Smooth muscle cell (in vitro differentiated cells): Measurements from ENCODE around the gene MYMX. TPM values are rescaled to one million over a fixed set of nuclear protein-coding genes. Genes with fewer than 3 reads are reported as not detected.
"Not testable (repeated sequence)": the region's sequence is repeated elsewhere in the genome, so short reads cannot be mapped to it uniquely, and the experiment has no call there.

Experiments used
- DNase-seq: peaks from one replicate; lab custom pipeline; 2025; ENCODE audit not compliant: unreplicated experiment; lab: John Stamatoyannopoulos, UW
- H2AFZ ChIP-seq: fragments of 200-600 bp; sonication (generic); 2 replicates; pipeline ENCODE4 v1.6.0; 2016; ENCODE audit warnings: antibody characterized with exemption, low read depth, mild to moderate bottlenecking
- H3F3A ChIP-seq: fragments of 200-600 bp; sonication (generic); 2 replicates; pipeline ENCODE4 v1.6.0; 2017; ENCODE audit warnings: antibody characterized with exemption, low read depth
- H3K27ac ChIP-seq: fragments of 200-600 bp; sonication (generic); 2 replicates; pipeline ENCODE4 v1.5.1; 2016; ENCODE audit warnings: low read depth, mild to moderate bottlenecking
- H3K27me3 ChIP-seq: fragments of 200-600 bp; sonication (generic); 2 replicates; pipeline ENCODE4 v1.6.1; 2016; ENCODE audit warnings: low read depth, mild to moderate bottlenecking
- H3K36me3 ChIP-seq: fragments of 200-600 bp; sonication (generic); 2 replicates; pipeline ENCODE4 v1.5.1; 2016; ENCODE audit warnings: low read depth
- H3K4me1 ChIP-seq: fragments of 200-600 bp; sonication (generic); 2 replicates; pipeline ENCODE4 v1.5.1; 2016; ENCODE audit warnings: low read depth
- H3K4me2 ChIP-seq: fragments of 200-600 bp; sonication (generic); 2 replicates; pipeline ENCODE4 v1.6.0; 2016; ENCODE audit warnings: mild to moderate bottlenecking
- H3K4me3 ChIP-seq: fragments of 200-600 bp; sonication (generic); 2 replicates; pipeline ENCODE4 v1.5.1; 2016; ENCODE audit warnings: mild to moderate bottlenecking
- H3K79me2 ChIP-seq: fragments of 200-600 bp; sonication (generic); 2 replicates; pipeline ENCODE4 v1.6.0; 2016; ENCODE audit warnings: low read depth, mild to moderate bottlenecking
- H3K9ac ChIP-seq: fragments of 200-600 bp; sonication (generic); 2 replicates; pipeline ENCODE4 v1.6.0; 2016; ENCODE audit warnings: low read depth
- H3K9me3 ChIP-seq: fragments of 200-600 bp; sonication (generic); replicated peaks from 2 replicates; pipeline ENCODE4 v1.5.1; 2016; ENCODE audit warnings: low read depth
- H4K20me1 ChIP-seq: fragments of 200-600 bp; sonication (generic); 2 replicates; pipeline ENCODE4 v1.6.0; 2016; ENCODE audit warnings: low read depth
- CTCF ChIP-seq: fragments of 200-600 bp; sonication (generic); IDR thresholded peaks from 2 replicates; pipeline ENCODE4 v1.5.1; 2017; ENCODE audit warnings: borderline replicate concordance, mild to moderate bottlenecking, antibody characterized with exemption; ENCODE audit not compliant: insufficient read depth, poor library complexity, severe bottlenecking
- WGBS: methylation state at CpG from one replicate; pipeline ENCODE4 v1.1.7; 2016; ENCODE audit warnings: low lambda C conversion rate; 5-methylcytosine and 5-hydroxymethylcytosine counted together
- polyA plus RNA-seq: library from polyadenylated mRNA; unstranded; fragments of >200 nt; fragmentation: Nextera tagmentation; extraction: Ambion mirVana; gene quantifications from 2 replicates; pipeline ENCODE4 v1.2.1, GENCODE V29; 2016
- total RNA-seq: library from RNA; depleted of rRNA; stranded (reverse); fragments of >200 nt; gene quantifications from 2 replicates; pipeline ENCODE4 v1.2.3, GENCODE V29; 2014

Gene MYMX
- total and polyA plus RNA-seq, 2 experiments from 2014 or later = not detected

- Histone ChIP-seq H3K27me3 (no peaks in the 10 kb centered on the region), H4K20me1 (no peaks in the 10 kb centered on the region), H3K4me2 (no peak overlapping the region), H3K9ac (no peak overlapping the region), H3K27ac (no peak overlapping the region), H3F3A (no peaks in the 10 kb centered on the region), H3K79me2 (no peaks in the 10 kb centered on the region), H3K4me3 (no peak overlapping the region), H3K36me3 (no peaks in the 10 kb centered on the region), H3K9me3 (no peaks in the 10 kb centered on the region), H3K4me1 (peaks cover 5% of the 10 kb centered on the region), H2AFZ (no peak overlapping the region)
- DNase-seq = no peak
- TF ChIP-seq CTCF = no peak
- WGBS = 89% methylated on average over 4 of the region's 4 CpGs
Measured at GRCh38 chr6:44180886-44181285, 35.8 kb upstream of the MYMX start.

DNA sequence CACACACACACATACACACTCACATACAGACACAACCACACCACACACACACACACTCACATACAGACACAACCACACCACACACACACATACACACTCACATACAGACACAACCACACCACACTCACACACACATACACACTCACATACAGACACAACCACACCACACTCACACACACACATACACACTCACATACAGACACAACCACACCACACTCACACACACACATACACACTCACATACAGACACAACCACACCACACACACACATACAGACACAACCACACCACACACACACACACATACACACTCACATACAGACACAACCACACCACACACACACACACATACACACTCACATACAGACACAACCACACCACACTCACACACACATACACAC, 34.9 kb upstream of the MYMX start:
- H3K36me3 ChIP-seq, DNase-seq, H3K27ac ChIP-seq, H3K79me2 ChIP-seq, H3K4me3 ChIP-seq, H3K9me3 ChIP-seq, H3K9ac ChIP-seq, H3K27me3 ChIP-seq, H3F3A ChIP-seq, H3K4me2 ChIP-seq, H4K20me1 ChIP-seq, H2AFZ ChIP-seq: not testable (repeated sequence)
- H3K4me1 ChIP-seq = peaks cover 13% of the 10 kb centered on the region

GRCh38 chr6:44182911-44183390, 33.8 kb upstream of the MYMX start:
- no peak overlapping the region for H3K4me3 ChIP-seq
- no peak overlapping the region for H2AFZ ChIP-seq
- TF ChIP-seq CTCF = no peak
- H3F3A ChIP-seq = no peaks in the 10 kb centered on the region
- H3K4me1 ChIP-seq = peaks cover 13% of the 10 kb centered on the region
- 81% methylated on average over 4 of the region's 4 CpGs for WGBS
- no peak overlapping the region for H3K27ac ChIP-seq
- no peak overlapping the region for H3K9ac ChIP-seq
- no peaks in the 10 kb centered on the region for H3K79me2 ChIP-seq
- H3K36me3 ChIP-seq = no peaks in the 10 kb centered on the region
- no peaks in the 10 kb centered on the region for H4K20me1 ChIP-seq
- H3K27me3 ChIP-seq = no peaks in the 10 kb centered on the region
- H3K9me3 ChIP-seq = no peaks in the 10 kb centered on the region
- no peak overlapping the region for H3K4me2 ChIP-seq
- DNase-seq = no peak

DNA sequence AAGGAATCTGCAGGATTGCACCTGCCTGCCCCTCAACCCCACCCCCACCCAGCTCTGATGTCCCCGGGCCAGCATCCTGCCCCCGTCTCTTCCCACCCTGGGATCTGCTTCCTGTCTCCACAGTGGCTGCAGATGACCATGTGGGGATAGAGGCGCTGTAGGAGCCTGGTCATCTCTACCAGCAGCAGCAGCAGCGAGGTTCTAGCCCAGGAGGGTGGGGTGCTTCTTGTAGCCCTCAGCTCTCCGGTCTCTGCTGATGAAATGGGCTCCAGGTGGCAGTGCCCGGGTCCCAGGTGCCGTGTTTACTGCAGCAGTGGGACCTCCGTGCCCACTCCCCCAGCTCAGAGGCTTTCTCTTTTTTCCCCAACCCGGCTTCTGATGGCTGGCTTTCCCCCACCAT, 32.9 kb upstream of the MYMX start:
- Histone ChIP-seq H3F3A (no peaks in the 10 kb centered on the region), H3K4me1 (peaks cover 13% of the 10 kb centered on the region), H3K36me3 (no peaks in the 10 kb centered on the region), H3K9ac (no peak overlapping the region), H3K4me2 (no peak overlapping the region), H4K20me1 (no peaks in the 10 kb centered on the region), H3K79me2 (no peaks in the 10 kb centered on the region), H3K4me3 (no peak overlapping the region), H2AFZ (no peak overlapping the region), H3K27me3 (no peaks in the 10 kb centered on the region), H3K9me3 (no peaks in the 10 kb centered on the region), H3K27ac (no peak overlapping the region)
- no peak for DNase-seq
- TF ChIP-seq CTCF = no peak
- WGBS = 80% methylated on average over 9 of the region's 9 CpGs

GRCh38 chr6:44185356-44185755, 31.4 kb upstream of the MYMX start:
- not testable (repeated sequence) for H3K36me3 ChIP-seq, H3K4me3 ChIP-seq, H3K79me2 ChIP-seq, H3K4me2 ChIP-seq, H3K27me3 ChIP-seq, H4K20me1 ChIP-seq, H3K9ac ChIP-seq, H3K9me3 ChIP-seq, H3K27ac ChIP-seq, DNase-seq, H2AFZ ChIP-seq, H3F3A ChIP-seq
- WGBS = 76% methylated on average over 7 of the region's 7 CpGs
- H3K4me1 ChIP-seq = peaks cover 13% of the 10 kb centered on the region
